Kidney epithelial cell (primary cell): ENCODE data around the gene RSPH10B2. TPM values are rescaled to one million over a fixed set of nuclear protein-coding genes. Genes with fewer than 3 reads are reported as not detected.
"Not testable (repeated sequence)": the region's sequence is repeated elsewhere in the genome, so short reads cannot be mapped to it uniquely, and the experiment has no call there.

Experiments
- DNase-seq: peaks from one replicate; pipeline ENCODE4 v3.0.0-alpha.2; 2010; ENCODE audit warnings: low read depth
- H3K27me3 ChIP-seq: 2 replicates; pipeline ENCODE4 v1.6.0; 2011; ENCODE audit warnings: low read length; ENCODE audit not compliant: control insufficient read depth, insufficient read depth
- H3K36me3 ChIP-seq: 2 replicates; pipeline ENCODE4 v1.5.1; 2011; ENCODE audit warnings: low read length; ENCODE audit not compliant: control insufficient read depth, insufficient read depth
- H3K4me3 ChIP-seq: 2 replicates; pipeline ENCODE4 v1.5.1; 2011; ENCODE audit warnings: low read depth, mild to moderate bottlenecking, control low read depth, low read length
- CTCF ChIP-seq: IDR thresholded peaks from 2 replicates; pipeline ENCODE4 v1.5.1; 2011; ENCODE audit warnings: mild to moderate bottlenecking, moderate library complexity, low read length, control low read depth, inconsistent platforms; ENCODE audit not compliant: insufficient read depth, poor library complexity, severe bottlenecking
- total RNA-seq: library from RNA; depleted of rRNA; stranded (reverse); fragments of >200 nt; gene quantifications from 2 replicates; pipeline ENCODE4 v1.2.3, GENCODE V29; 2015

RSPH10B2 gene
- total RNA-seq, 1 donor from 2014 or later = not detected

GRCh38 chr7:6831018-6831725, 77.3 kb downstream of the RSPH10B2 start:
- H3K4me3 ChIP-seq = no peak overlapping the region
- no peaks in the 10 kb centered on the region for H3K36me3 ChIP-seq
- no peak for DNase-seq
- no peaks in the 10 kb centered on the region for H3K27me3 ChIP-seq
- no peak for TF ChIP-seq CTCF

DNA sequence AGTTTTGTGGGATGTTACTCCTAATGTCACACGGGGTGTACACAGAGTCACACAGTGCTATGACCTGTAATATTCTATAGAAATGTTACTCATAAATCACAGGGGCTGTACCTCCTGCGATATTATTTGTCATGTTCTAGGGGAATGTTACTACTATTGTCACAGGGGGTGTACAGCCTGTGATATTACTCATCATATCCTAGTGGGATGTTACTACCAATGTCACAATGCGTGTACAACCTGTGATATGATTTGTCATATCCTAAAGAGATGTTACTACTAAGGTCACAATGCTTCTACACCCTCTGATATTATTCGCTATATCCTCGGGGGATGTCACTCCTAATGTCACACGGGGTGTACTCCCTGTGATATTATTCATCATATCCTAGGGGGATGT, 79.7 kb downstream of the RSPH10B2 start:
- DNase-seq = no peak
- H3K36me3 ChIP-seq = no peaks in the 10 kb centered on the region
- TF ChIP-seq CTCF = no peak
- H3K4me3 ChIP-seq = no peak overlapping the region
- no peaks in the 10 kb centered on the region for H3K27me3 ChIP-seq

- H3K4me3 ChIP-seq, H3K27me3 ChIP-seq, H3K36me3 ChIP-seq, DNase-seq: not testable (repeated sequence)
These were observed 81.6 kb downstream of the RSPH10B2 start for GRCh38 chr7:6835521-6835920.

- H3K27me3 ChIP-seq, H3K36me3 ChIP-seq, H3K4me3 ChIP-seq, DNase-seq: not testable (repeated sequence)
These were observed 83.2 kb downstream of the RSPH10B2 start for GRCh38 chr7:6837081-6837480.

- H3K27me3 ChIP-seq, H3K36me3 ChIP-seq, DNase-seq, H3K4me3 ChIP-seq: not testable (repeated sequence)
These were observed 88.5 kb downstream of the RSPH10B2 start for GRCh38 chr7:6842278-6842921.

DNA sequence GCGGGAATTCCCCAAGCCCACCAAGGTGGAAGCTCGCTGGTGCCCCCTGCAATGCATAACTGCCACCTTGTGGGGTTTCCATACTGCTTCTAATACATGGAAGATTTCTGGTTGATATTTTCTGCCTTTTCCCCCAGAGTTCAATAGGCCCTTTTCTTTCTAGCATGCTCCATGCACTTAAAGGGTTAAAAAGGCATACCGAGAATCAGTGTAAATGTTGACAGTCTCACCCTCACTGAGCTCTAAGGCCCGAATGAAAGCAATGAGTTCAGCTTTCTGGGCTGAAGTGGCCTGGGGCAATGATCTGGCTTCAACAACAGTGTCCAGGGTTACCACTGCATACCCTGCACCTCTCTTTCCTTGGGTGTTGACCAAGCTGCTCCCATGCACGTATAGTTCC, 89.2 kb downstream of the RSPH10B2 start:
- not testable (repeated sequence) for DNase-seq, H3K27me3 ChIP-seq, H3K4me3 ChIP-seq, H3K36me3 ChIP-seq

- H3K36me3 ChIP-seq, DNase-seq, H3K27me3 ChIP-seq, H3K4me3 ChIP-seq: not testable (repeated sequence)
These were observed 89.8 kb downstream of the RSPH10B2 start for GRCh38 chr7:6843654-6844053.

DNA sequence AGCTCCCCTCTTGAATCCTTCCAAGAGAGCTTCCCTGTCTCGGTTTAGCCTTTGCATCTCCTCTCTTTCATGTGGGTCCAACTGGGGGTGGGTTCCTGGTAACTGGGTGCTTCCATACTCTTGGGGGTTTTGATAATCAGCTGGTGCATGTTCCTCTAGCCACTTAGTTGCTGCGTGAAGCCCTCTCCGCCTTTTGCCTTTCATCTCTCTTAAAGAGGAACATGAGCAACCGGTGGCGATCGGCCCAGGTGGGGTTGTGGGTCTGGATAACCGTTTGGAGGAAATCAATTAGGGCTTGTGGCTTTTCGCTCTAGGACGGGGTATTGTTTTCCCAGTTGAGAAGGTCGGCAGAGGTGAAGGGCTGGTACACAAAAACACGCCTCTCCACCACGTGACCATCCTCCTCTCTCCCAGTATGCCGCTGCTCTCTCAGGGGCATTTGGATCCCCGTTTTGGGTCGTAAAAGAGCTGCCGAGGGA, 92.1 kb downstream of the RSPH10B2 start:
- not testable (repeated sequence) for H3K27me3 ChIP-seq, DNase-seq, H3K36me3 ChIP-seq, H3K4me3 ChIP-seq

DNA sequence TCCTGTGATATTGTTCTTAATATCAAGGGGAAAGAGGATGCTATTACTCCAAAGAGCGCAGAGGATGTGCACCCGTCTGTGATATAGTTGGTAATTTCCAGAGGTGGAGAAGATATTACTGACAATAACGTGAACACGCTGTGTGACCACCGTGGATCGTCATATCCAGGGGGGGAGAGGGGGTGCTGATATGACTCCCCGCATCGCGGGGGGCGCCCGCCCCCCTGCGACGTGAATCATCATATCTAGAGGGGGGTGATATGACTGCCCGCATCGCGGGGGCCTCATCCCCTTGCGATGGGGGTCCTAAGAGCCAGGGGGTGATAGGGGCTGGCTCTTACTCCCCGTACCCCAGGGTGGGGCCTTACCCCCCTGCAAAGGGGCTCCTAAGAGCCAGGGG, 93.8 kb downstream of the RSPH10B2 start:
- not testable (repeated sequence) for H3K36me3 ChIP-seq, H3K4me3 ChIP-seq, H3K27me3 ChIP-seq, DNase-seq

Other genes with a start within 250 kb of the RSPH10B2 start
- gene GRID2IP, start 202.6 kb upstream of the RSPH10B2 start, total RNA-seq = 0.13 TPM in 1 of 2 replicates, not detected in the other
- gene ZDHHC4, start 176.6 kb upstream of the RSPH10B2 start, total RNA-seq = 53.5 and 66.6 TPM in 2 replicates
- 36.0 and 44.2 TPM in 2 replicates for gene INTS15, start 164.1 kb upstream of the RSPH10B2 start, total RNA-seq
- gene ZNF853, start 138.5 kb upstream of the RSPH10B2 start, total RNA-seq = 25.7 and 36.3 TPM in 2 replicates
- 24.9 and 26.2 TPM in 2 replicates for gene ZNF316, start 116.8 kb upstream of the RSPH10B2 start, total RNA-seq
- gene ZNF12, start 47.2 kb upstream of the RSPH10B2 start, total RNA-seq = 16.1 and 18.5 TPM in 2 replicates
- 29.2 TPM in 2 replicates for gene CCZ1B, start 72.2 kb downstream of the RSPH10B2 start, total RNA-seq